Activated CD8-positive, alpha-beta T cell treated with anti-CD3 and anti-CD28 coated beads for 36 hours (primary cell): ENCODE results near the gene PHLDB1. TPM values are rescaled to one million over a fixed set of nuclear protein-coding genes. Genes with fewer than 3 reads are reported as not detected.
A peak's percentile ranks its signal among the peaks of the same experiment; 100 is the strongest.

Source experiments
- ATAC-seq: fragments of 200-7000 bp; cut with Tn5 transposase; one replicate; pipeline ENCODE4 v1.10.0; 2021; ENCODE audit warnings: mild to moderate bottlenecking, moderate library complexity
- CTCF ChIA-PET: fragments of 350-600 bp; sonication (Branson Sonifier 250); formaldehyde crosslinking; loops from one replicate; lab custom pipeline; 2021; ENCODE audit warnings: antibody characterized with exemption; lab: Charles Lee
- POLR2A ChIA-PET: fragments of 350-600 bp; sonication (Branson Sonifier 250); formaldehyde crosslinking; loops from one replicate; lab custom pipeline; 2021; ENCODE audit warnings: antibody characterized with exemption; lab: Charles Lee
- DNase-seq: peaks from one replicate; pipeline ENCODE4 v3.0.0-alpha.2; 2020
- H3K27ac Mint-ChIP-seq: one replicate; pipeline ENCODE4 v1.8.0; 2021; ENCODE audit warnings: mild to moderate bottlenecking, mixed read lengths
- H3K27me3 Mint-ChIP-seq: one replicate; pipeline ENCODE4 v1.8.0; 2021; ENCODE audit warnings: mixed read lengths
- H3K36me3 Mint-ChIP-seq: one replicate; pipeline ENCODE4 v1.8.0; 2021; ENCODE audit warnings: low read depth, mixed read lengths
- H3K4me1 Mint-ChIP-seq: one replicate; pipeline ENCODE4 v1.8.0; 2021; ENCODE audit warnings: low read depth, mixed read lengths
- H3K4me3 Mint-ChIP-seq: one replicate; pipeline ENCODE4 v1.8.0; 2021; ENCODE audit warnings: mild to moderate bottlenecking, moderate library complexity, mixed read lengths
- H3K9me3 Mint-ChIP-seq: one replicate; pipeline ENCODE4 v1.8.0; 2021; ENCODE audit warnings: mixed read lengths
- intact Hi-C: fragments of 100-400 bp; cut with micrococcal nuclease; formaldehyde crosslinking; loops from one replicate; pipeline ENCODE4 v1.10.0; 2022
- total RNA-seq, 2 experiments: library from RNA; stranded (reverse); gene quantifications; one replicate each; pipeline ENCODE4 v1.2.3, GENCODE V29; 2021
- TF ChIP-seq, protein P1 (sequence below): fragments of 200-600 bp; IDR thresholded peaks from one replicate; pipeline ENCODE4 v1.8.0; 2022; ENCODE audit warnings: antibody characterized with exemption, mild to moderate bottlenecking

The PHLDB1 gene
- total RNA-seq, 2 experiments from 2014 or later: 3.0 to 5.1 TPM

DNA sequence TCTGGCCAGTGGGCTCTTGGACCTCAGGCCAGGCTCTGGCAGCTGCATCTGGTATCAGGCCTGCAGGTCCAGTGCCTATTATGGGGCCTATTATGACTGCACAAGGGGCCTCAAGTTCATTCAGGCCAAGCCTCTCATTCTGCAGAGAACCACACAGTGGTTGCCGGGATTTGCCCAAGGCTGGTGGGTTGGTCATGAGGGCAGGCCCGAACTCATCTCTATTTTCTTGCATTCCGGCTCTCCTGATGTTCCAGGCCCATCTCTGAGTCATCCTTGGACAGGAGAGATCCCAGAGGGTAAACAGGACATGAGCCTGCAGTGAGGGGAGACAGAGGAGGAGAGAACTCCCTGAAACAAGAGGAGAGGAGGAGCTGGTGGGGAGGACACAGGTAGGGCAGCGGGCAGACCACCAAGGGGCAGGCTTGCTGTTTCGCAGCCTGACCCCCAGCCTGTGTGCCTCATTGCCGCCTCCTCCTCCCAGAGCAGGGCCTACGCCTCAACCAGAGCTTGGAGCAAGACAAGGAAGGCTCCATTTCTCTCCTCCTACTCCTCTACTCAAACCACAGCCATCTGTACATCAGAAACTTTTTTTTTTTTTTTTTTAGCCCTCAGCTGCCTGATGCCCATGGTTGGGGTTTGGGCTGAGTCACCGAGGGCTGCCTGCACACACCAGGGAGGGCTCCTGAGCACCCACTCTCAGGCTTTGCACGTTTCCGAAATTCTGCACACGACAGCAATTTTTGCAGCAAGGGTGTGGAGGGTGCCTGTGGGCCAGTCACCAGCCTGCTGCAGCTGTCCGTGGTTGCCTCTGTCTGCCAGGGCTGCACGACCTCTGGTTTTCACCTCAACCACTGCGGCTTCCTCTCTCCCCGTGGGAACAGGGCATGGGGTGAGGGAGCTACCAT is 84.8 kb downstream of the PHLDB1 start:
- ATAC-seq: peak; percentile 57
- peak; percentile 85 for DNase-seq
- Mint-ChIP-seq H3K4me3 (no peak overlapping the region), H3K9me3 (no peaks in the 10 kb centered on the region), H3K4me1 (peaks cover 64% of the 10 kb centered on the region), H3K27me3 (peaks cover 4% of the 10 kb centered on the region), H3K36me3 (no peaks in the 10 kb centered on the region), H3K27ac (no peak overlapping the region)
- ChIA-PET CTCF (interaction anchor here (0.7 to 5.2 kb wide), 8 partner anchors 12 to 238 kb away, joined by 3 to 80 read pairs (median 3); partner anchors contain the start of gene DDX6), POLR2A (interaction anchor here (0.6 to 1.3 kb wide), 4 partner anchors 98 to 321 kb away, joined by 3 read pairs; partner anchors contain the start of gene DDX6)
- intact Hi-C loops: loop anchor here (5.0 kb wide), 1 partner anchor 95 kb away; no protein-coding TSS in a partner anchor
- TF ChIP-seq, protein P1, sequence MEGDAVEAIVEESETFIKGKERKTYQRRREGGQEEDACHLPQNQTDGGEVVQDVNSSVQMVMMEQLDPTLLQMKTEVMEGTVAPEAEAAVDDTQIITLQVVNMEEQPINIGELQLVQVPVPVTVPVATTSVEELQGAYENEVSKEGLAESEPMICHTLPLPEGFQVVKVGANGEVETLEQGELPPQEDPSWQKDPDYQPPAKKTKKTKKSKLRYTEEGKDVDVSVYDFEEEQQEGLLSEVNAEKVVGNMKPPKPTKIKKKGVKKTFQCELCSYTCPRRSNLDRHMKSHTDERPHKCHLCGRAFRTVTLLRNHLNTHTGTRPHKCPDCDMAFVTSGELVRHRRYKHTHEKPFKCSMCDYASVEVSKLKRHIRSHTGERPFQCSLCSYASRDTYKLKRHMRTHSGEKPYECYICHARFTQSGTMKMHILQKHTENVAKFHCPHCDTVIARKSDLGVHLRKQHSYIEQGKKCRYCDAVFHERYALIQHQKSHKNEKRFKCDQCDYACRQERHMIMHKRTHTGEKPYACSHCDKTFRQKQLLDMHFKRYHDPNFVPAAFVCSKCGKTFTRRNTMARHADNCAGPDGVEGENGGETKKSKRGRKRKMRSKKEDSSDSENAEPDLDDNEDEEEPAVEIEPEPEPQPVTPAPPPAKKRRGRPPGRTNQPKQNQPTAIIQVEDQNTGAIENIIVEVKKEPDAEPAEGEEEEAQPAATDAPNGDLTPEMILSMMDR: no peak

DNA sequence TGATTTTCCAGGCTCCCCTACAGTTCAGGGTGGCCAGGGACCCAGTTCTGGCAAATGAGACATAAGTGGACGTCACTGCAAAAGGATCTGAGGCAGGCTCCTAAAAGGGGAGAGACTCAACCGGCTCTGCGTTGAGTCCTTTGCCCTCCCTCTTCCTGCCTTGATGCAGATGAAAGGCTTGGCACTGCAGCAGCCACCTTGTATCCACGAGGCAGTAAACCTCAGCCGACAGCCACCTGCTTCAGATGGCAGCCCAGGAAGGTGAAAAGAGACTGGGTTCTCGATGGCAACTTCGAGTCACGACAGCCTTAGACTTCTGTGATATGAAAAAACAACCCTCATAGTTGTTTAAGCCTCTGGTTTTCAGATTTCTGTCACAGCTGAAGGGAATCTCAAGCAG is 86.8 kb downstream of the PHLDB1 start:
- H3K9me3 Mint-ChIP-seq: no peaks in the 10 kb centered on the region
- H3K27me3 Mint-ChIP-seq: peaks cover 4% of the 10 kb centered on the region
- H3K4me1 Mint-ChIP-seq: peaks cover 68% of the 10 kb centered on the region
- POLR2A ChIA-PET: interaction anchor here (0.6 to 1.2 kb wide), 3 partner anchors 11 to 212 kb away, joined by 3 read pairs; no protein-coding TSS in a partner anchor
- H3K36me3 Mint-ChIP-seq: no peaks in the 10 kb centered on the region
- TF ChIP-seq, protein P1: no peak
- H3K27ac Mint-ChIP-seq: no peak overlapping the region
- DNase-seq (no peak), ATAC-seq (no peak)
- intact Hi-C loops: loop anchor here (5.0 kb wide), 1 partner anchor 93 kb away; no protein-coding TSS in a partner anchor
- CTCF ChIA-PET: interaction anchor here (1.1 to 5.2 kb wide), 4 partner anchors 35 to 262 kb away, joined by 3 to 80 read pairs (median 4); partner anchors contain the start of genes DDX6 and UPK2
- H3K4me3 Mint-ChIP-seq: no peak overlapping the region

DNA sequence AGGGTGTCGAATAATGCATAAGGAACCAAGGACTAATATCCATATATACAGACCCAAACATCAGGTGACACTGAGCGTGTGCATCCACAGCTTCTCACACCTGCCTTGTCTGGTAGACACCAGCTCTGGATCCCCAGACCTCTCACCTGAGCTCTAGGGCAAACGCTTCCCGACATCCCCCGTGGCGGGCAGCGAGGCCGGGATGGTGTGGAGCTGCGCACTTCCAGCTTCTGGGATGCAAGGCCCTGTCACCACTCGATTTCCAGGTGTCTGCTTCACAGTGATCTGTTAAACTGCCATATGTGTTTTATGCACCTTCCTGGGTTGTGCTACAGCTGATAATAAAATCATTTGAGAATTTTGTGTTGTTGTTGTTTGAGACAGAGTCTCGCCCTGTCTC is 87.4 kb downstream of the PHLDB1 start:
- TF ChIP-seq, protein P1: no peak

DNA sequence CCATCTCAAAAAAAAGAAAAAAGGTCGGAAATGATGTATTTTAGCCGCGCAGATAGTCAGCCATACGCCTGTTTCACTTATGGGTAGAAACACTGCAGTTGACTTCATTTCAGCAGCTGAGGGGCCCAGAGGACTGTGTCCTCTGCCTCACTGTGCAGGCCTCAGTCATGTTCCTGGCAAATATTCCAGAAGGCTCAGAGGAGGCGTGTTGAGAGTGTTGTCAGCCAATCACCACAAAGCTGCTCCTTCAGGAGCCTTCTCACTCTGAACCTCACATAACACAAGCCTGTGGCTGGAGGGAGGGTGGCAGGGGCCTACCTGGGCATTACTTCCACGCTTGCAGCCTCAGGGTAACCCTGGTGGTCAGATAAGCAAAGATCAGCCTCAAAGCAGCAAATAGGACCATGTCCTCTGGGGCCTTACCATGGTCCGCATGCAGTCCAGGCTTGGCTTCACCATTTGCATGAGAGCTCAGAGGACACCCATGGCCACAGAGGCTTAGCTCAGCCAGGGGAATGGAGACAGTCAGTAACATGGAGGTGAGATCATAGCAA is 89.3 kb downstream of the PHLDB1 start:
- ATAC-seq (no peak), DNase-seq (no peak)
- Mint-ChIP-seq H3K4me1 (peaks cover 61% of the 10 kb centered on the region), H3K36me3 (peaks cover 9% of the 10 kb centered on the region), H3K27me3 (peaks cover 4% of the 10 kb centered on the region), H3K4me3 (no peak overlapping the region), H3K9me3 (peaks cover 9% of the 10 kb centered on the region), H3K27ac (no peak overlapping the region)
- POLR2A ChIA-PET: interaction anchor here (1.0 to 3.1 kb wide), 4 partner anchors 9 to 258 kb away, joined by 3 to 14 read pairs (median 4); partner anchors contain the start of gene DDX6
- TF ChIP-seq, protein P1: no peak
- CTCF ChIA-PET: interaction anchor here (1.0 to 4.0 kb wide), 5 partner anchors 8 to 234 kb away, joined by 3 to 13 read pairs (median 5); no protein-coding TSS in a partner anchor
- intact Hi-C loops: no loop called here

More for the DNA sequence above, 87.4 kb downstream of the PHLDB1 start:
- CTCF ChIA-PET: interaction anchor here (1.5 to 2.3 kb wide), 4 partner anchors 9 to 261 kb away, joined by 3 to 6 read pairs (median 4); partner anchors contain the start of gene UPK2
- intact Hi-C loops: loop anchor here (5.0 kb wide), 1 partner anchor 93 kb away; no protein-coding TSS in a partner anchor
- Mint-ChIP-seq H3K4me3 (no peak overlapping the region), H3K27ac (no peak overlapping the region), H3K9me3 (peaks cover 3% of the 10 kb centered on the region), H3K27me3 (peaks cover 4% of the 10 kb centered on the region), H3K36me3 (peaks cover 3% of the 10 kb centered on the region), H3K4me1 (peaks cover 71% of the 10 kb centered on the region)
- DNase-seq (no peak), ATAC-seq (no peak)
- POLR2A ChIA-PET: interaction anchor here (1.2 to 3.1 kb wide), 2 partner anchors 97 to 176 kb away, joined by 3 to 14 read pairs; partner anchors contain the start of gene DDX6
